ENCODE results near the gene SLC22A31. TPM values are rescaled to one million over a fixed set of nuclear protein-coding genes. Genes with fewer than 3 reads are reported as not detected.

SLC22A31 gene
- total RNA-seq, 1 experiment from 2014 or later: 6.7 TPM

DNA sequence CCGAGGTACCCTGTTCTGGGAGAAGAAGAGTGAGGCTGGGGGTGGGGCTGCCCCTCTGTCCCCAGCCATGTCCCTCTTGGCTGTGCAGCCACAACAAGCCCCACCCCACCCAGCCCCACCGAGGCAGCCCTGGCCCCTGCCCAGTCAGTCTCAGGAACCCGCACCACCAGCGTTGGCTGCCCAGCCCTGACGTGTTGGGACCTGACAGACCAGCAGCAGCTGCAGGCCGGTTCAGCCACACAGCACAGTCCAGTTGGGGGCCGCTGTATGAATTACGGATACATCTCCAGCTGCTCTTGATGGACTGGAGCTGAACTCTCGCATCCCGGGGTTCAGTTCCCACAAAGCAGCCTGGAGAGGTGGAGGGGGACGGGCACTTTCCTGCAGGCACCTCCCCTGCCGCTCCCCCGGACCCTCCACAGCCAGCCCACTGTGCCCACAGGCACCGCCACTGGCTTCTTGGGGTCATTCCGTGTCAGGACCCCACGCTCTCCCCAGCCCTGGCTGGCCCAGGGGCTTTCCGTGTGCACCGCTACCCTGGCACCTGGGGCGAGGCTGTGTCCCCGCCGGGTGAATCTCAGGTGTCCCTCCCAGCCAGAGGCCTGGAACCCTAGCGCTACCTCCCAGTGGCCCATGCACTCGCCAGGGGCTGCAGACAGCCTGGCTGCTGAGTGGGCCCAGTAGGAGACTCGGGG lies 21.7 kb downstream of the SLC22A31 start:
- Histone ChIP-seq H3K9me3 (no peaks in the 10 kb centered on the region), H3K4me1 (peaks cover 3% of the 10 kb centered on the region; the same call in 1 of the 2 replicates), H3K4me3 (ENCODE audit: low read depth, low read length) (no peak overlapping the region), H3K27me3 (replicated peaks; ENCODE audit: control insufficient read depth, insufficient read depth, low read length) (peaks cover 3% of the 10 kb centered on the region; the same call in 1 of the 2 replicates), H3K36me3 (ENCODE audit: control insufficient read depth, insufficient read depth, low read length) (no peaks in the 10 kb centered on the region)
- TF ChIP-seq, protein P1, sequence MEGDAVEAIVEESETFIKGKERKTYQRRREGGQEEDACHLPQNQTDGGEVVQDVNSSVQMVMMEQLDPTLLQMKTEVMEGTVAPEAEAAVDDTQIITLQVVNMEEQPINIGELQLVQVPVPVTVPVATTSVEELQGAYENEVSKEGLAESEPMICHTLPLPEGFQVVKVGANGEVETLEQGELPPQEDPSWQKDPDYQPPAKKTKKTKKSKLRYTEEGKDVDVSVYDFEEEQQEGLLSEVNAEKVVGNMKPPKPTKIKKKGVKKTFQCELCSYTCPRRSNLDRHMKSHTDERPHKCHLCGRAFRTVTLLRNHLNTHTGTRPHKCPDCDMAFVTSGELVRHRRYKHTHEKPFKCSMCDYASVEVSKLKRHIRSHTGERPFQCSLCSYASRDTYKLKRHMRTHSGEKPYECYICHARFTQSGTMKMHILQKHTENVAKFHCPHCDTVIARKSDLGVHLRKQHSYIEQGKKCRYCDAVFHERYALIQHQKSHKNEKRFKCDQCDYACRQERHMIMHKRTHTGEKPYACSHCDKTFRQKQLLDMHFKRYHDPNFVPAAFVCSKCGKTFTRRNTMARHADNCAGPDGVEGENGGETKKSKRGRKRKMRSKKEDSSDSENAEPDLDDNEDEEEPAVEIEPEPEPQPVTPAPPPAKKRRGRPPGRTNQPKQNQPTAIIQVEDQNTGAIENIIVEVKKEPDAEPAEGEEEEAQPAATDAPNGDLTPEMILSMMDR (IDR thresholded peaks at IDR 0.05; ENCODE audit: insufficient read depth in 1 of 2, low read depth in 1 of 2, low read length in 1 of 2, severe bottlenecking in 1 of 2, unreplicated experiment in 1 of 2): no peak
- CTCF ChIA-PET: interaction anchor here (0.6 to 1.3 kb wide), 2 partner anchors 39 to 511 kb away, joined by 3 read pairs; partner anchors contain the start of gene ZNF778
- H3K4me3 Mint-ChIP-seq (ENCODE audit: unreplicated experiment): no peak overlapping the region
- intact Hi-C loops (cut with micrococcal nuclease; ENCODE audit: unreplicated experiment): no loop called here
- DNase-seq: no peak
- no peaks in the 10 kb centered on the region for H3K36me3 Mint-ChIP-seq (ENCODE audit: insufficient read depth, unreplicated experiment)
- H3K27ac Mint-ChIP-seq (ENCODE audit: unreplicated experiment): no peak overlapping the region
- no TSS peak for BruUV-seq (replicated peaks)
- H3K9me3 Mint-ChIP-seq (ENCODE audit: unreplicated experiment): no peaks in the 10 kb centered on the region
- H3K27me3 Mint-ChIP-seq (ENCODE audit: insufficient read depth, unreplicated experiment): peaks cover 10% of the 10 kb centered on the region
- H3K4me1 Mint-ChIP-seq (ENCODE audit: low read depth, unreplicated experiment): no peaks in the 10 kb centered on the region
- POLR2A ChIA-PET: no interaction called here

DNA sequence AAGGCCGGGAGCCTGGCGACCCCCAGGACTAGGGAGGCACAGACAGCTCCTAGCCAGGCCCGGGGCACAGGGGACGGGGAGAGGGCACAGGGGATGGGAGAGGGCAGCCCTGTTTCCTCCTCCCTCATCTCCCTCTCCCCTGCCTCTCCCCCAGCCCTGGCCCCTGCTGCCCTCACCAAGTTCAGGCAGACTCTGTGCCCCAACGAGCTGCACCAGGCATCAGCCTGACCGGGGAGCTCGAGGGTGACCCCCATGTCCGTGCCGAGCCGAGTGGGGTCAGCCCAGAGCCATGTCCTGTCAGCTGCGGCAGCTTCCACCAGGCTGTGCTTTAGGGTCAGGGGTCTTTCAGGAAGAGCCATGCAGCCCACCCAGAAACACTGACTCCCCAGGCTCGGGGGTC lies 22.8 kb downstream of the SLC22A31 start:
- BruUV-seq (replicated peaks): no TSS peak
- Histone ChIP-seq H3K4me3 (ENCODE audit: low read depth, low read length) (no peak overlapping the region), H3K4me1 (peaks cover 5% of the 10 kb centered on the region; the same call in 1 of the 2 replicates), H3K27me3 (replicated peaks; ENCODE audit: control insufficient read depth, insufficient read depth, low read length) (peaks cover 3% of the 10 kb centered on the region; the same call in 1 of the 2 replicates), H3K36me3 (ENCODE audit: control insufficient read depth, insufficient read depth, low read length) (no peaks in the 10 kb centered on the region), H3K9me3 (no peaks in the 10 kb centered on the region)
- Mint-ChIP-seq H3K4me1 (ENCODE audit: low read depth, unreplicated experiment) (no peaks in the 10 kb centered on the region), H3K9me3 (ENCODE audit: unreplicated experiment) (no peaks in the 10 kb centered on the region), H3K27ac (ENCODE audit: unreplicated experiment) (no peak overlapping the region), H3K27me3 (ENCODE audit: insufficient read depth, unreplicated experiment) (peaks cover 10% of the 10 kb centered on the region), H3K4me3 (ENCODE audit: unreplicated experiment) (no peak overlapping the region), H3K36me3 (ENCODE audit: insufficient read depth, unreplicated experiment) (no peaks in the 10 kb centered on the region)
- TF ChIP-seq, protein P1 (IDR thresholded peaks at IDR 0.05; ENCODE audit: insufficient read depth in 1 of 2, low read depth in 1 of 2, low read length in 1 of 2, severe bottlenecking in 1 of 2, unreplicated experiment in 1 of 2): no peak
- no peak for DNase-seq
- POLR2A ChIA-PET: no interaction called here
- CTCF ChIA-PET: interaction anchor here (0.6 to 1.3 kb wide), 2 partner anchors 40 to 510 kb away, joined by 3 read pairs; partner anchors contain the start of gene ZNF778
- intact Hi-C loops (cut with micrococcal nuclease; ENCODE audit: unreplicated experiment): no loop called here

DNA sequence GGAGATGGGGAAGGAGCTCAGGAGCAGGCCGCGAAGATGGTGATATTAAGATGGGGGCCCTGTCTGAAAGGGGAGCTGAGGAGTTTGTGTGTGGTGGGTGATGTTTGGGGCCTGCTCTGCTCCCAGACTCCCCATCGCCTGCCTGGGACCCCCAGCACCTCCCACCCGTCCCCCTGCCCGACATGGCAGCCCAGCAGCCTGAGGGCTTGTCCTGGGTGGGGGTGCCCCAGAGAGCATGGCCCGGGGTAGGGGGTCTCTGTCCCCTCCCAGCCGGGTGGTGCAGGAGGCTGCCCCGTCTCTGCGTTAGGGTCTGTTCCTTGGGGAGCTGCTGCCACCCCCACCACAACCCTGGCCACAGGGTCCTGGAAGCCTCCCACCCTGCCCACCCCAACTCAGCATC lies 23.6 kb downstream of the SLC22A31 start:
- Mint-ChIP-seq H3K27me3 (ENCODE audit: insufficient read depth, unreplicated experiment) (peaks cover 9% of the 10 kb centered on the region), H3K27ac (ENCODE audit: unreplicated experiment) (no peak overlapping the region), H3K9me3 (ENCODE audit: unreplicated experiment) (no peaks in the 10 kb centered on the region), H3K4me1 (ENCODE audit: low read depth, unreplicated experiment) (no peaks in the 10 kb centered on the region), H3K36me3 (ENCODE audit: insufficient read depth, unreplicated experiment) (no peaks in the 10 kb centered on the region), H3K4me3 (ENCODE audit: unreplicated experiment) (no peak overlapping the region)
- H3K36me3 ChIP-seq (ENCODE audit: control insufficient read depth, insufficient read depth, low read length): no peaks in the 10 kb centered on the region
- H3K9me3 ChIP-seq: no peaks in the 10 kb centered on the region
- TF ChIP-seq, protein P1 (IDR thresholded peaks at IDR 0.05; ENCODE audit: insufficient read depth in 1 of 2, low read depth in 1 of 2, low read length in 1 of 2, severe bottlenecking in 1 of 2, unreplicated experiment in 1 of 2): no peak
- no TSS peak for BruUV-seq (replicated peaks)
- ChIA-PET CTCF (no interaction called here), POLR2A (no interaction called here)
- H3K4me3 ChIP-seq (ENCODE audit: low read depth, low read length): no peak overlapping the region
- no peak for DNase-seq
- peaks cover 8% of the 10 kb centered on the region for H3K4me1 ChIP-seq
- H3K27me3 ChIP-seq (replicated peaks; ENCODE audit: control insufficient read depth, insufficient read depth, low read length): peaks cover 5% of the 10 kb centered on the region
- intact Hi-C loops (cut with micrococcal nuclease; ENCODE audit: unreplicated experiment): no loop called here
